H1 (cell line): ENCODE data around the gene ZNF175. TPM values are rescaled to one million over a fixed set of nuclear protein-coding genes. Genes with fewer than 3 reads are reported as not detected.

Experiments
- CTCF ChIA-PET: fragments of 300-600 bp; sonication (Branson Sonifier 250); formaldehyde crosslinking; loops from one replicate; lab custom pipeline; 2021; ENCODE audit not compliant: partially characterized antibody; lab: Charles Lee
- POLR2A ChIA-PET: fragments of 300-600 bp; sonication (Branson Sonifier 250); formaldehyde crosslinking; loops from one replicate; lab custom pipeline; 2021; ENCODE audit warnings: inconsistent platforms; ENCODE audit not compliant: partially characterized antibody; lab: Charles Lee
- DNase-seq, 2 experiments: peaks; one replicate each; pipeline versions ENCODE4 v3.0.0 to v3.0.0-alpha.2; 2010 to 2022; ENCODE audit warnings: low spot score in 2 of 2, low read depth in 1 of 2, mixed read lengths in 1 of 2
- FAIRE-seq: peaks from 2 replicates; lab custom pipeline; 2011; peaks lifted over from hg19 to GRCh38; lab: Jason Lieb, UNC
- H2AFZ ChIP-seq: 2 replicates; pipeline ENCODE4 v1.8.1; 2012; ENCODE audit warnings: low read length, inconsistent platforms
- H2AK5ac ChIP-seq: 2 replicates; pipeline ENCODE4 v1.6.1; 2013; ENCODE audit warnings: low read depth, low read length
- H2BK120ac ChIP-seq: replicated peaks from 2 replicates; pipeline ENCODE3; 2013; ENCODE audit warnings: low read depth, low read length, inconsistent platforms
- H2BK12ac ChIP-seq: 2 replicates; pipeline ENCODE4 v1.6.1; 2013; ENCODE audit warnings: low read depth, low read length
- H2BK15ac ChIP-seq: 2 replicates; pipeline ENCODE4 v1.6.1; 2013; ENCODE audit warnings: low read length
- H2BK20ac ChIP-seq: 2 replicates; pipeline ENCODE4 v1.6.1; 2013; ENCODE audit warnings: low read length
- H2BK5ac ChIP-seq: 2 replicates; pipeline ENCODE4 v1.6.1; 2013; ENCODE audit warnings: low read depth, low read length
- H3K14ac ChIP-seq: 2 replicates; pipeline ENCODE4 v1.6.1; 2013; ENCODE audit warnings: inconsistent platforms; ENCODE audit not compliant: insufficient read length
- H3K18ac ChIP-seq: 2 replicates; pipeline ENCODE4 v1.6.1; 2013; ENCODE audit warnings: low read length; ENCODE audit errors: extremely low read depth
- H3K23ac ChIP-seq: 2 replicates; pipeline ENCODE4 v1.6.1; 2013; ENCODE audit warnings: inconsistent platforms; ENCODE audit not compliant: insufficient read length
- H3K23me2 ChIP-seq: 2 replicates; pipeline ENCODE4 v1.6.1; 2013; ENCODE audit warnings: low read depth, low read length
- H3K27ac ChIP-seq: 2 replicates; pipeline ENCODE4 v1.6.1; 2011; ENCODE audit warnings: low read depth, low read length, inconsistent platforms
- H3K27me3 ChIP-seq, 4 experiments: replicated peaks in 1 of 4; 1 replicate in 1 of 4; 2 replicates in 3 of 4; pipeline versions ENCODE4 v1.6.1 to v1.8.1; 2011 to 2013; ENCODE audit warnings: low read length in 3 of 4, mild to moderate bottlenecking in 3 of 4, inconsistent platforms in 2 of 4, mixed read lengths in 2 of 4, moderate library complexity in 1 of 4; ENCODE audit not compliant: control insufficient read depth in 3 of 4, insufficient read depth in 3 of 4; ENCODE audit errors: extremely low read depth in 1 of 4
- H3K36me3 ChIP-seq, 4 experiments: 2 replicates each; pipeline versions ENCODE4 v1.6.1 to v1.8.1; 2011 to 2013; ENCODE audit warnings: mild to moderate bottlenecking in 4 of 4, low read length in 3 of 4, moderate library complexity in 2 of 4, control low read depth in 1 of 4, inconsistent platforms in 1 of 4; ENCODE audit not compliant: insufficient read depth in 4 of 4, control insufficient read depth in 2 of 4
- H3K4ac ChIP-seq: replicated peaks from 2 replicates; pipeline ENCODE3; 2013; ENCODE audit warnings: low read length, low read depth, mixed read lengths, inconsistent platforms; ENCODE audit not compliant: insufficient read length
- H3K4me1 ChIP-seq, 4 experiments: replicated peaks in 1 of 4; 1 replicate in 1 of 4; 2 replicates in 3 of 4; pipeline versions ENCODE4 v1.6.1 to v1.8.1; 2011 to 2013; ENCODE audit warnings: low read length in 3 of 4, inconsistent platforms in 2 of 4, mixed read lengths in 1 of 4; ENCODE audit not compliant: insufficient read depth in 4 of 4, control insufficient read depth in 3 of 4
- H3K4me2 ChIP-seq, 2 experiments: 2 replicates each; pipeline versions ENCODE4 v1.6.1 to v1.8.1; 2011 to 2013; ENCODE audit warnings: low read depth in 2 of 2, low read length in 2 of 2, control low read depth in 1 of 2, inconsistent platforms in 1 of 2, mild to moderate bottlenecking in 1 of 2; ENCODE audit not compliant: insufficient read depth in 1 of 2
- H3K4me3 ChIP-seq, 4 experiments: fragments of 200-600, 300-600 bp in 1 of 4; sonication (generic), shearing (Covaris generic), sonication (Bioruptor Twin) in 1 of 4; 2 replicates each; pipeline versions ENCODE4 v1.5.1 to v1.8.1; 2011 to 2016; ENCODE audit warnings: low read length in 4 of 4, low read depth in 3 of 4, control low read depth in 2 of 4, inconsistent platforms in 2 of 4, mild to moderate bottlenecking in 2 of 4, mixed read lengths in 1 of 4, moderate library complexity in 1 of 4; ENCODE audit not compliant: insufficient read depth in 2 of 4; ENCODE audit errors: extremely low read depth in 1 of 4
- H3K56ac ChIP-seq: replicated peaks from 2 replicates; pipeline ENCODE3; 2013; ENCODE audit warnings: low read depth, mild to moderate bottlenecking, mixed read lengths, low read length, inconsistent platforms; ENCODE audit not compliant: insufficient read length
- H3K79me1 ChIP-seq: 2 replicates; pipeline ENCODE4 v1.6.1; 2013; ENCODE audit warnings: low read depth, low read length, control low read depth
- H3K79me2 ChIP-seq, 2 experiments: 2 replicates each; pipeline versions ENCODE4 v1.6.1 to v1.8.1; 2012 to 2013; ENCODE audit warnings: low read length in 2 of 2, mild to moderate bottlenecking in 2 of 2, inconsistent platforms in 1 of 2; ENCODE audit not compliant: insufficient read depth in 2 of 2, control insufficient read depth in 1 of 2
- H3K9ac ChIP-seq, 4 experiments: replicated peaks in 1 of 4; 1 replicate in 1 of 4; 2 replicates in 3 of 4; pipeline versions ENCODE4 v1.6.1 to v1.8.1; 2011 to 2013; ENCODE audit warnings: low read depth in 3 of 4, low read length in 3 of 4, control low read depth in 2 of 4, mild to moderate bottlenecking in 2 of 4, moderate library complexity in 2 of 4, inconsistent platforms in 1 of 4; ENCODE audit errors: extremely low read depth in 1 of 4
- H3K9me3 ChIP-seq, 2 experiments: 2 replicates each; pipeline versions ENCODE4 v1.6.1 to v1.8.1; 2012 to 2013; ENCODE audit warnings: mild to moderate bottlenecking in 2 of 2, moderate library complexity in 2 of 2, control low read depth in 1 of 2, inconsistent platforms in 1 of 2, low read depth in 1 of 2, low read length in 1 of 2, mixed read lengths in 1 of 2; ENCODE audit not compliant: insufficient read depth in 2 of 2
- H4K20me1 ChIP-seq, 2 experiments: replicated peaks in 1 of 2; 2 replicates each; pipeline versions ENCODE3 to v1.8.1; 2011 to 2013; ENCODE audit warnings: inconsistent platforms in 2 of 2, low read length in 2 of 2, mild to moderate bottlenecking in 1 of 2; ENCODE audit not compliant: insufficient read depth in 2 of 2, control insufficient read depth in 1 of 2
- H4K5ac ChIP-seq: 2 replicates; pipeline ENCODE4 v1.6.1; 2013; ENCODE audit warnings: low read length, low read depth, mixed read lengths, inconsistent platforms; ENCODE audit not compliant: insufficient read length
- H4K8ac ChIP-seq: 2 replicates; pipeline ENCODE4 v1.8.0; 2013; ENCODE audit warnings: mild to moderate bottlenecking, moderate library complexity, low read length, inconsistent platforms; ENCODE audit not compliant: insufficient read depth; ENCODE audit errors: extremely low read depth
- H4K91ac ChIP-seq: replicated peaks from 2 replicates; pipeline ENCODE3; 2013; ENCODE audit warnings: low read length, mixed read lengths, inconsistent platforms; ENCODE audit not compliant: insufficient read length
- ATF3 ChIP-seq: IDR thresholded peaks from 2 replicates; pipeline ENCODE4 v1.6.1; 2011; ENCODE audit warnings: low read depth, mild to moderate bottlenecking, low read length; ENCODE audit not compliant: insufficient read depth
- CTBP2 ChIP-seq: IDR thresholded peaks from 2 replicates; pipeline ENCODE4 v1.7.0; 2011; ENCODE audit warnings: borderline replicate concordance, mild to moderate bottlenecking, moderate library complexity, mixed read lengths, low read length; ENCODE audit not compliant: insufficient read depth, insufficient read length
- EZH2 ChIP-seq: fragments of 200-600 bp; sonication (generic); IDR thresholded peaks from 2 replicates; pipeline ENCODE4 v1.7.1; 2012; ENCODE audit warnings: low read depth, mild to moderate bottlenecking, moderate library complexity, low read length, inconsistent platforms; ENCODE audit not compliant: severe bottlenecking
- KDM1A ChIP-seq: fragments of 200-600, 300-600 bp; sonication (generic); IDR thresholded peaks from 2 replicates; pipeline ENCODE4 v1.7.1; 2016; ENCODE audit warnings: mild to moderate bottlenecking, low read length, borderline replicate concordance
- POLR2AphosphoS5 ChIP-seq: IDR thresholded peaks from 2 replicates; pipeline ENCODE4 v1.6.1; 2011; ENCODE audit warnings: low read depth, low read length
- RBBP5 ChIP-seq: IDR thresholded peaks from 2 replicates; pipeline ENCODE4 v1.7.1; 2012; ENCODE audit warnings: low read depth, mild to moderate bottlenecking, inconsistent platforms, low read length, moderate library complexity, borderline replicate concordance
- RFX5 ChIP-seq: IDR thresholded peaks from 2 replicates; pipeline ENCODE4 v1.6.1; 2011; ENCODE audit warnings: low read depth, low read length, improper control_type of control experiment, borderline replicate concordance
- SUZ12 ChIP-seq: fragments of 200-600 bp; sonication (generic); IDR thresholded peaks from 2 replicates; pipeline ENCODE4 v1.6.1; 2012; ENCODE audit warnings: mild to moderate bottlenecking, inconsistent platforms, low read length, moderate library complexity, mixed read lengths
- TAF1 ChIP-seq: IDR thresholded peaks from 2 replicates; pipeline ENCODE4 v1.6.1; 2011; ENCODE audit warnings: mild to moderate bottlenecking, low read depth, low read length
- ZNF274 ChIP-seq: IDR thresholded peaks from 2 replicates; pipeline ENCODE4 v1.7.0; 2012; ENCODE audit warnings: low read length, borderline replicate concordance; ENCODE audit errors: extremely low read depth
- WGBS, 2 experiments: shearing (Covaris generic) in 1 of 2; methylation state at CpG; one replicate each; pipeline versions ENCODE4 v1.1.6 to v1.1.7; 2013 to 2015; ENCODE audit warnings: low lambda C conversion rate in 2 of 2, mixed read lengths in 2 of 2, inconsistent platforms in 1 of 2, low coverage in 1 of 2, missing lambda C conversion rate in 1 of 2; ENCODE audit not compliant: insufficient replicate concordance in 2 of 2, insufficient coverage in 1 of 2, insufficient read length in 1 of 2; ENCODE audit errors: extremely low coverage in 1 of 2, missing lambda C conversion rate in 1 of 2; 5-methylcytosine and 5-hydroxymethylcytosine counted together
- polyA plus RNA-seq, 7 experiments: library from polyadenylated mRNA; depleted of rRNA in 3 of 7; stranded (reverse) in 5 of 7; unstranded in 2 of 7; fragments of >200 nt in 5 of 7; fragments of 200-250 nt in 2 of 7; gene quantifications; 1 replicate in 5 of 7; 2 replicates in 1 of 7; 4 replicates in 1 of 7; pipeline versions ENCODE4 v1.2.1 to v1.2.3, GENCODE V29; 2011 to 2013; ENCODE audit warnings: missing spikeins in 2 of 7, mixed read lengths in 2 of 7
- total RNA-seq: library from RNA; stranded (reverse); fragmentation: NEBNext Ultra II Directional; extraction: Animal tissue kit (Norgen Biotek cat#: 25700); gene quantifications from 2 replicates; pipeline ENCODE4 v1.2.1, GENCODE V29; 2021

The ZNF175 gene
- total and polyA plus RNA-seq, 2 of the 8 experiments (the other 6 are each of a cell fraction or from before 2014, with no cell fraction given), result 1.7 to 11.1 TPM

DNA sequence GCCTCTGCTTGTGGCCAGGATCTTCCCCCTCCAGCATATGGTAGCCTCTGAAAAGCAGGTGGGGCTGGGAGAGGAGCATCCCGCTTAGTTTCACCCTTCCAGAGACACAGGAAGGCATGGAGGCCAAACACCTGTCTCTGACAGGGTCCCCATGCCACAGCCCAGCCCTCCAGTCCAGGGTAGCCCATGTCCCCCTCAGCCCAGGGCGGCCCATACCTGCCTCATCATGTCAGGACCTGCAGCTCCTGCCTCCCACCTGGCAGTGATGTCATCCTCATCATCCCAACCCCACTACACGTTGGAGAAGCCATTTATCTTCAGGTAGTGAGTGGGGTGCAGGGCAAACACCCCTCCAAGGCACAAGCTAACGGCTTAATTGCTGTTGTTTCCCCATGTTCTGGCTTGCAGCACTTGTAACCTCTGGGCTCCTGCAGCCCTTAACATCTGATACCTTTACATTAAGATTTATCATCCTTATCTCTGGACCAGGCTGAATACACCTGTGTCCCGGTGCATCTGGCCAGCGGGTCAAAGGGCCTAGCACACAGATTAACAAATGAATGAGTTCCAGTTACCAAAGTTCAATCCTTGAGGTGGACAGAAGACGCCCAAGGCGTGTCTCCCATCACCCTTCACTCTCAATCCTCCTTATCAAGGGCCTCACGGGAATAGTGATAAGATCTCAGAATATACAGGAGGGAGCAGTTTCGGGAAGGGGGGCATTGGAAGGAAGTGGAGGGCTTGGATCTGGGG, 22.2 kb downstream of the ZNF175 start:
- Histone ChIP-seq H3K27me3 (0 out of 7 replicates have a peak, but pooled peaks cover 0 to 2% (median 0%) of the 10 kb centered on the region in 4 experiments), H2BK15ac (no peak overlapping the region), H3K27ac (no peak overlapping the region), H3K36me3 (peaks cover 0 to under 1% (median 0%) of the 10 kb centered on the region in 4 experiments; a peak in 2 of 8 replicates), H2BK120ac (no peak overlapping the region), H2BK5ac (no peak overlapping the region), H2BK20ac (no peak overlapping the region), H3K79me1 (no peaks in the 10 kb centered on the region), H3K18ac (no peak overlapping the region), H3K4me1 (peaks cover 0 to 7% (median 4%) of the 10 kb centered on the region in 4 experiments; a peak in 4 of 7 replicates), H4K20me1 (no peaks in the 10 kb centered on the region), H3K9ac (peak overlapping the region in 3 of 4 experiments; percentile 25 to 74 (median 34); a peak in 3 of 7 replicates), H4K8ac (peak overlapping the region; percentile 41; the same call in 1 of the 2 replicates), H3K23me2 (peaks cover 9% of the 10 kb centered on the region), H3K4ac (no peak overlapping the region), H2AFZ (peak overlapping the region; percentile 95; the same call in 1 of the 2 replicates), H2AK5ac (no peak overlapping the region), H3K79me2 (no peaks in the 10 kb centered on the region), H4K5ac (no peak overlapping the region), H3K4me3 (peak overlapping the region; percentile 72 to 85 (median 76)), H3K4me2 (peak overlapping the region; percentile 86 to 95), H3K23ac (no peak overlapping the region), H3K56ac (no peak overlapping the region), H3K14ac (no peak overlapping the region), H4K91ac (no peak overlapping the region), H2BK12ac (no peak overlapping the region), H3K9me3 (peaks cover 1 to 7% of the 10 kb centered on the region in 2 experiments; a peak in 2 of 4 replicates)
- DNase-seq (peak in 1 of 2 experiments; percentile 41), FAIRE-seq (no peak)
- 64% methylated on average over 10 of the region's 10 CpGs; no CpG with 5 or more reads in 1 of the 2 experiments for WGBS, 2 experiments
- POLR2A ChIA-PET, result interaction anchor here (2.0 kb wide), 1 partner anchor 10 kb away, joined by 5 read pairs; no protein-coding TSS in a partner anchor
- CTCF ChIA-PET, result interaction anchor here (4.0 kb wide), 1 partner anchor 14 kb away, joined by 23 read pairs; no protein-coding TSS in a partner anchor
- no peak for TF ChIP-seq RBBP5
- no peak for TF ChIP-seq SUZ12
- no peak for TF ChIP-seq CTBP2
- no peak for TF ChIP-seq ATF3
- no peak for TF ChIP-seq POLR2AphosphoS5
- TF ChIP-seq TAF1, result no peak
- no peak for TF ChIP-seq KDM1A
- no peak for TF ChIP-seq RFX5
- no peak for TF ChIP-seq ZNF274
- no peak for TF ChIP-seq EZH2
